ENCODE data around the gene ROCK2.

ROCK2 gene

DNA sequence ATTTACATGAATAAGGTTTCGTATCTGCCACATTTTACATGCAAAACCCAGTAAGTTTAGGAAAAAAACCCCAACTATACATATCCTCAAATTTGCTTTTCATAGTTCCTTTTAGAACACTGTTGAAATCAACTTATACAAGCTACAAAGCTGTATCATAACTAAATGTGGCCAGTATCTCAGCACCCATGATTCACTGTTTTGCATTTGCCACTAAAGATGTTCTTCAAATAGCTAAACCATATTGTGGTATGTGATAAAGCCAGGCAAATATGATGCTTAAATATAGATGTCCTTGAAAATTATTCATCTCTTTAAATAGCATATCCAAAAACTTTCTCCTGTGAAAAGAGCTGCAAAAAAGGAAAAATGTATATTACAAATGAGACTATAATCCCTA, 29.9 kb downstream of the ROCK2 start:
- DNase-seq (ENCODE audit: low read depth, low spot score), result no peak
- TF ChIP-seq, protein P1, sequence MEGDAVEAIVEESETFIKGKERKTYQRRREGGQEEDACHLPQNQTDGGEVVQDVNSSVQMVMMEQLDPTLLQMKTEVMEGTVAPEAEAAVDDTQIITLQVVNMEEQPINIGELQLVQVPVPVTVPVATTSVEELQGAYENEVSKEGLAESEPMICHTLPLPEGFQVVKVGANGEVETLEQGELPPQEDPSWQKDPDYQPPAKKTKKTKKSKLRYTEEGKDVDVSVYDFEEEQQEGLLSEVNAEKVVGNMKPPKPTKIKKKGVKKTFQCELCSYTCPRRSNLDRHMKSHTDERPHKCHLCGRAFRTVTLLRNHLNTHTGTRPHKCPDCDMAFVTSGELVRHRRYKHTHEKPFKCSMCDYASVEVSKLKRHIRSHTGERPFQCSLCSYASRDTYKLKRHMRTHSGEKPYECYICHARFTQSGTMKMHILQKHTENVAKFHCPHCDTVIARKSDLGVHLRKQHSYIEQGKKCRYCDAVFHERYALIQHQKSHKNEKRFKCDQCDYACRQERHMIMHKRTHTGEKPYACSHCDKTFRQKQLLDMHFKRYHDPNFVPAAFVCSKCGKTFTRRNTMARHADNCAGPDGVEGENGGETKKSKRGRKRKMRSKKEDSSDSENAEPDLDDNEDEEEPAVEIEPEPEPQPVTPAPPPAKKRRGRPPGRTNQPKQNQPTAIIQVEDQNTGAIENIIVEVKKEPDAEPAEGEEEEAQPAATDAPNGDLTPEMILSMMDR (IDR thresholded peaks at IDR 0.05; ENCODE audit: low read depth, low read length), result no peak
- H3K4me3 ChIP-seq (ENCODE audit: low read depth, low read length), result no peak overlapping the region
- in situ Hi-C loops (cut with HindIII; ENCODE audit: low sequenced_read_pairs), result no loop called here

DNA sequence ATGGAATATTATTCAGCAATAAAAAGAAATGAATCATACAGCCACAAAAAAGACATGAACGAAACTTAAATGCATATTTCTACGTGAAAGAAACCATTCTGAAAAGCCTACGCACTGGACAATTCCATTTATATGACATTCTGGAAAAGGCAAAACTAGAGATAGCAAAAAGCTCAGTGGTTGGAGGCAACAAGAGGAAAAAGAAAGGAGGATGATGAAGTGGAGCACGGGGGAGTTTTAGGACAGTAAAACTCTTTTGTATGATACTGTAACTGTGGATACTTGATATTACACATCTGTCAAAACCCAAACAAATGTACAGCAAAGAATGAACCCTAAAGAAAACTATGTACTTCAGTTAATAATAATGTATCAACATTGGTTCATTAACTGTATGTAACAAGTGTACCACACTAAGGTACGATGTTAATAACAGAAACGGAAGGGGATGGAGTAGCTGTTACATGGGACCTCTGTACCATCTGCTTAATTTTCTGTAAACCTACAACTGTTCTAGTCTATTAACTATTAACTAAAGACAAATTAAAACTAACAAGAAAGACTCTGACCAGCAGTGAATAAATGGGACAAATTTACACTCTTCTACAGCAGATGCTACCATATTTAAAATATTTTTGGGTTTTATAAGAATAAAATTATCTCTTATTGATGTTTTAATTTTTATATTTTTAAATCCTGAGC, 31.5 kb downstream of the ROCK2 start:
- in situ Hi-C loops (cut with HindIII; ENCODE audit: low sequenced_read_pairs), result no loop called here
- H3K4me3 ChIP-seq (ENCODE audit: low read depth, low read length), result no peak overlapping the region
- TF ChIP-seq, protein P1 (IDR thresholded peaks at IDR 0.05; ENCODE audit: low read depth, low read length), result no peak
- no peak for DNase-seq (ENCODE audit: low read depth, low spot score)

DNA sequence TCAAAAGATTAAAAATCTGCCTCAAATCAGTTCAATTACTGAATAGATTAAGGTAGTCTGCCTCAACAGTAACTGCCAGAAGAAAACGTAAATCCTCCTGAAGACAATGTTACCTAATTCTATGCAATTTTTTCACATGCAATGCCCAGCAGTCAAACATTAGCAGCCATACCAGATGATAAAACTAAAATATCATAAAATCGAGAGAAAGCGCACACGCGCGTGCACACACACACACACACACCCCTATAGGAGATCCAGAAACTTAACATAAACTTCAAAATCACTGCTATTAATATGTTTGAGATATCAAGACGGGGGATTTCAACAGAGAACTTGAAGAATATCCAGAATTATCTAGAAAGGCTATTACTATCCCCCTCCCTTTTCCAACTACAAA, 32.9 kb downstream of the ROCK2 start:
- in situ Hi-C loops (cut with HindIII; ENCODE audit: low sequenced_read_pairs), result no loop called here
- no peak for DNase-seq (ENCODE audit: low read depth, low spot score)
- no peak overlapping the region for H3K4me3 ChIP-seq (ENCODE audit: low read depth, low read length)
- TF ChIP-seq, protein P1 (IDR thresholded peaks at IDR 0.05; ENCODE audit: low read depth, low read length), result no peak

DNA sequence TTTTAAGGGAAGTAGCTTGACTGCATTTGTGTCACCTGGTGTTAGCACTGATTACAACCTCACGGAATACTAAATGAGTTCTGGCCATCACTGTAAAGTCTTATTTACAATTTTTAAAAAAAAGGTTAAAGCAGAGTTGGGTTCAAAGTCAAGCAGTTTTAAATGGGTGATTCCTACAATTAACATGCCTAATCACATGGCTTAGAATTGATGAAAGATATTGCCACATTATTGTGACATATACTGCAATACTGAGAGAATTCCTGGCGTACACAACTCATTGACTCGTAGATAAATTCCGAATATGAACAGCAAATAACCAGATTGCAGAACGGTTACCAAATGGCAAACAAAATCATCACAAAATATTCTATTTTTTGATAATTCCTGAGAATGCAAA, 34.2 kb downstream of the ROCK2 start:
- H3K4me3 ChIP-seq (ENCODE audit: low read depth, low read length), result no peak overlapping the region
- TF ChIP-seq, protein P1 (IDR thresholded peaks at IDR 0.05; ENCODE audit: low read depth, low read length), result no peak
- DNase-seq (ENCODE audit: low read depth, low spot score), result no peak
- in situ Hi-C loops (cut with HindIII; ENCODE audit: low sequenced_read_pairs), result no loop called here

DNA sequence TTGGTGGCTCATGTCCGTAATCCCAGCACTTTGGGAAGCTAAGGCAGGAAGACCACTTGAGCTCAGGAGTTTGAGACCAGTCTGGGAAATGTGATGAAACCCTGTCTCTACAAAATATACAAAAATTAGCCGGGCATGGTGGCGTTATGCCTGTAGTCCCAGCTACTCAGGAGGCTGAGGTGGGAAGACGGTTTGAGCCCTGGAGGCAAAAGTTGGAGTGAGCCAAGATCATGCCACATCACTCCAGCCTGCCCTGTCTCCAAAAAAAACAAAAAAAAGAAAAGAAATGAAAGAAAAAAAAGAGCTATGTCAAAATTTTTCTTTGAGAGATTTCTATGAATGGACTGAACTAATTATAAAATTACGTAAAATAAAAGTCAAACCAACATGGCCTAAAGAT, 34.7 kb downstream of the ROCK2 start:
- DNase-seq (ENCODE audit: low read depth, low spot score), result no peak
- H3K4me3 ChIP-seq (ENCODE audit: low read depth, low read length), result no peak overlapping the region
- in situ Hi-C loops (cut with HindIII; ENCODE audit: low sequenced_read_pairs), result no loop called here
- TF ChIP-seq, protein P1 (IDR thresholded peaks at IDR 0.05; ENCODE audit: low read depth, low read length), result no peak

DNA sequence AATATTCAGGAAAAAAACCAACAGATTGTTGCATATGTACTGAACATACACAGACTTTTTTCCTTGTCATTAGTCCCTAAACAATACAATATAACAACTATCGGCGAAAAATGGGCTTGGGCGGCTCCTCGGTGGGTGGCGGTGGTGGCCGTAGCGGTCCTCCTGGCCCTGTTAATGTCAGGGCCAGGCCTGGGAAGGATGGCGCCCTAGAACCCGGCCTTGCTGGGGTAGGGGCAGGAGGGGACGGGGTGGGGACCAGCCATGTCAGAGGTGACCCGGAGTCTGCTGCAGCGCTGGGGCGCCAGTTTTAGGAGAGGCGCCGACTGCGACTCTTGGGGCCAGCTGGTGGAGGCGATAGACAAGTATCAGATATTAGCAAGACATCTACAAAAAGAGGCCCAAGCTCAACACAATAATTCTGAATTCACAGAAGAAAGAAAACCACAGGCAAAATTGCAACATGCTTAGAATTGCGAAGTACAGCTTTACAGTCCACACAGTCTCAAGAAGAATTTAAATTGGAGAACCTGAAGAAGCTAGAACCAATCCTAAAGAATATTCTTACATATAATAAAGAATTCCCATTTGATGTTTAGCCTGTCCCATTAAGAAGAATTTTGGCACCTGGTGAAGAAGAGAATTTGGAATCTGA, 36.5 kb downstream of the ROCK2 start:
- H3K4me3 ChIP-seq (ENCODE audit: low read depth, low read length), result no peak overlapping the region
- TF ChIP-seq, protein P1 (IDR thresholded peaks at IDR 0.05; ENCODE audit: low read depth, low read length), result no peak
- in situ Hi-C loops (cut with HindIII; ENCODE audit: low sequenced_read_pairs), result no loop called here
- DNase-seq (ENCODE audit: low read depth, low spot score), result no peak

All from astrocyte of the spinal cord (primary cell).